Body of pancreas (tissue), 4 donors: ENCODE results near the gene MT1M. TPM values are rescaled to one million over a fixed set of nuclear protein-coding genes. Genes with fewer than 3 reads are reported as not detected.

Experiments
- ATAC-seq: fragments of 150-250 bp; one replicate; pipeline ENCODE4 v1.9.1; 2016
- DNase-seq, 4 donors: peaks; one replicate each; pipeline ENCODE4 v3.0.0-alpha.2; 2019
- H3K27ac ChIP-seq, 4 donors: fragments of 200-600 bp; sonication (generic); 1 replicate in 3 of 4; 2 replicates in 1 of 4; pipeline versions ENCODE4 v1.5.1 to v1.6.1; 2016 to 2019; ENCODE audit warnings: mild to moderate bottlenecking in 1 of 4, mixed read lengths in 1 of 4, moderate library complexity in 1 of 4
- H3K27me3 ChIP-seq, 2 donors: fragments of 200-600 bp; sonication (generic); one replicate each; pipeline ENCODE4 v1.6.0; 2016; ENCODE audit warnings: mild to moderate bottlenecking in 1 of 2
- H3K36me3 ChIP-seq, 2 donors: fragments of 200-600 bp; sonication (generic); replicated peaks in 1 of 2; 2 replicates each; pipeline ENCODE4 v1.5.1; 2016; ENCODE audit warnings: low read depth in 2 of 2; ENCODE audit not compliant: insufficient read depth in 1 of 2
- H3K4me1 ChIP-seq: fragments of 200-600 bp; sonication (generic); one replicate; pipeline ENCODE4 v1.6.0; 2016
- H3K4me3 ChIP-seq, 2 donors: fragments of 200-600 bp; sonication (generic); 1 replicate in 1 of 2; 2 replicates in 1 of 2; pipeline ENCODE4 v1.5.1; 2016 to 2019
- H3K9me3 ChIP-seq, 3 donors: fragments of 200-600 bp; sonication (generic); 1 replicate in 2 of 3; 2 replicates in 1 of 3; pipeline ENCODE4 v1.5.1; 2016
- CTCF ChIP-seq, 7 experiments: fragments of 450-650 bp in 4 of 7; fragments of 200-600 bp in 3 of 7; sonication (generic) in 3 of 7; IDR thresholded peaks; one replicate each; pipeline ENCODE4 v1.5.1; 2016 to 2019; ENCODE audit warnings: antibody characterized with exemption in 7 of 7
- POLR2A ChIP-seq, 3 donors: fragments of 450-650 bp; IDR thresholded peaks; one replicate each; pipeline ENCODE4 v1.6.1; 2016; ENCODE audit warnings: antibody characterized with exemption in 3 of 3, mild to moderate bottlenecking in 2 of 3
- WGBS, 2 donors: methylation state at CpG; one replicate each; pipeline ENCODE4 v1.1.5; 2017; 5-methylcytosine and 5-hydroxymethylcytosine counted together
- intact Hi-C: fragments of 100-400 bp; cut with DNase I; formaldehyde crosslinking; loops from one replicate; pipeline ENCODE4 v1.15.1; 2023
- total RNA-seq, 2 donors: library from RNA; depleted of rRNA; stranded (reverse); fragments of >200 nt; gene quantifications; one replicate each; pipeline ENCODE4 v1.1.0, GENCODE V29; 2016

Gene MT1M
- total RNA-seq, 2 donors from 2014 or later = 9.6 to 112 TPM

DNA sequence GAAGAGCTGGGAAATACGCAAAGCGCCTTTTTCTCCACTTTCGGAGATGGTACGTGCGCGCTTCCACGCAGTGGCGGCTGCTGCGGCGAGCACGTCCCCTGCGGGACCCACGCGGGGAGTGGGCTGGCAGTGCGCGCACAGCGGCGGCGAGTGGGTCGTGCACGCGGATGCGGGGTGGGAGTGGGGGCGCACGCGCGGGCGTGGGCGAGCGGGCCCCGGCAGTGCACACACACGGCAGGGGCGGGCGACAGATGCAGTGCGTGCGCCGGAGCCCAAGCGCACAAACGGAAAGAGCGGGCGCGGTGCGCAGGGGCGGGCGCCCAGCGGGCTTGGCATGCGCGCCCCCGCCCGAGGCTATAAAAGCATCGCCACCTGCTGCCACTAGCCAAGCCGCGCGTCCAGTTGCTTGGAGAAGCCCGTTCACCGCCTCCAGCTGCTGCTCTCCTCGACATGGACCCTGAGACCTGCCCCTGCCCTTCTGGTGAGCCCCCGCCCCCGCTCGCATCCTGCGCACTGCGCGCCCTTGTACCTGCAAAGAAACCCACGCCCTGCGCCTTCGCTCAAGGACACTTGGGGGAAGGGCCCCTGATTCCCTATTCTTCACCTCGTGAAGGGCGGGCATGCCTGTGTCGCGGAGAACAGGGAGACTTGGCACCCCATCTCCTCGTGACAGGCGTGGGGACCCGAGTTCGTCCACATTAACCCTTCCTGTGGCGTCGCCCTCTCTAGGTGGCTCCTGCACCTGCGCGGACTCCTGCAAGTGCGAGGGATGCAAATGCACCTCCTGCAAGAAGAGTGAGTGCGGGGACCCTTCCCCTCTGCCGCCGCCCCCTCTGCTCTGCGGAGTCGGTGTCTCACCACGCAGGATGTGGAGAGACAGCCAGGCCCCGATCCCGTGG is 43.1 kb upstream of the MT1M start, which contains the start of gene MT3:
TSS of gene MT3 (plus strand) at position 388 of the 899 bp plus-strand sequence. CDS start at position 451, 63 bp downstream.
- DNase-seq (peak; percentile 18 to 55 (median 30)), ATAC-seq (peak; percentile 36)
- 7 to 16% methylated on average over 19 to 87 of the region's 87 CpGs for WGBS, 2 donors
- Histone ChIP-seq H3K27me3 (no peaks in the 10 kb centered on the region), H3K27ac (no peak within 1 kb of the TSS), H3K4me3 (peak within 1 kb of the TSS in 1 of 2 donors; percentile 16), H3K36me3 (no peaks in the 10 kb centered on the region), H3K4me1 (peaks cover 11% of the 10 kb centered on the region), H3K9me3 (no peaks in the 10 kb centered on the region)
- intact Hi-C loops = no loop called here
- TF ChIP-seq POLR2A (IDR thresholded peaks at IDR 0.05) (no peak), CTCF (IDR thresholded peaks at IDR 0.05) (no peak)

DNA sequence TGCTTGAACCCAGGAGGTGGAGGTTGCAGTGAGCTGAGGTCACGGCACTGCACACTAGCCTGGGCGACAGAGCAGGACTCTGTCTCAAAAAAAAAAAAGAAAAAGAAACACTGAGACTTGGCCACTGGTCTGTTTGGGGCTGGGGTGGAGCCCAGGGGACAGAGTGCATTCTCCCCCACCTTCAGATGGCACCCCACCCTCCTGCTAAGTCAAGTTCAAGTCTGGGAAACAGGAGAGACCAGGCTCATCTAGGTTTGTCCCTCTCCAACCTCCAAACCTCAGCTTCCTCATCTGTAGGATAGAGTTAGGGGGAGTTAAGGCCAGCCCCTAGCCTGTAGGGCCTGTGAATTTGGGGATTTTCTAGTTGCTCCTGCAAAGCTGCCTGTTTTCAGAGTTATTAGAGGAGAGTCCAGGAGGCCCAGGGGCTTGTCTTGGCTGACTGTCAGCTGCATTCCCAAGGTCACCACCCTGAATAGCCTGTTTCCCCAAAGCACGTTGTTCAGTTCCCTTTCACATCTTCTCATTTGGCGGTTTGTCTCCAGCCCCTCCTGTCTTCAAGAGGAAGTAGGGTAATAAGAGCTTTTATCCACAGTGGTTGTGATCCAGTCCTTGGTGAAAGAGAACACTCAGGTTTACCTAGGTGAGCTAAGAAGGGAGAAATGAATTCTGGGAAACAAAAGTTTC is 40.9 kb upstream of the MT1M start:
- WGBS, 2 donors = 56 to 60% methylated on average over 4 of the region's 4 CpGs
- no peak overlapping the region for H3K27ac ChIP-seq
- H3K36me3 ChIP-seq = no peaks in the 10 kb centered on the region
- ATAC-seq (no peak), DNase-seq (no peak)
- no peaks in the 10 kb centered on the region for H3K9me3 ChIP-seq
- no peak overlapping the region for H3K4me3 ChIP-seq
- no peak for TF ChIP-seq CTCF (IDR thresholded peaks at IDR 0.05)
- no peak for TF ChIP-seq POLR2A (IDR thresholded peaks at IDR 0.05)
- H3K27me3 ChIP-seq = no peaks in the 10 kb centered on the region
- intact Hi-C loops = no loop called here
- peaks cover 11% of the 10 kb centered on the region for H3K4me1 ChIP-seq

GRCh38 chr16:56593573-56594291 is 38.7 kb upstream of the MT1M start:
- WGBS, 2 donors = 77 to 90% methylated on average over 6 of the region's 6 CpGs
- H3K36me3 ChIP-seq = no peaks in the 10 kb centered on the region
- intact Hi-C loops = no loop called here
- ATAC-seq (no peak), DNase-seq (no peak)
- no peaks in the 10 kb centered on the region for H3K9me3 ChIP-seq
- no peak for TF ChIP-seq POLR2A (IDR thresholded peaks at IDR 0.05)
- no peaks in the 10 kb centered on the region for H3K27me3 ChIP-seq
- H3K4me1 ChIP-seq = peaks cover 11% of the 10 kb centered on the region
- H3K27ac ChIP-seq = no peak overlapping the region
- H3K4me3 ChIP-seq = no peak overlapping the region

GRCh38 chr16:56594292-56594619 is 38.2 kb upstream of the MT1M start:
- Histone ChIP-seq H3K27me3 (no peaks in the 10 kb centered on the region), H3K9me3 (no peaks in the 10 kb centered on the region), H3K36me3 (no peaks in the 10 kb centered on the region), H3K27ac (no peak overlapping the region), H3K4me1 (peaks cover 6% of the 10 kb centered on the region), H3K4me3 (no peak overlapping the region)
- no peak for DNase-seq
- no peak for ATAC-seq
- intact Hi-C loops = no loop called here
- 93 to 96% methylated on average over 5 of the region's 5 CpGs for WGBS, 2 donors
- TF ChIP-seq CTCF (IDR thresholded peaks at IDR 0.05) (no peak), POLR2A (IDR thresholded peaks at IDR 0.05) (no peak)
